ENCODE data around the gene GBE1.

Gene GBE1

GRCh38 chr3:81451611-81452010, 309.8 kb downstream of the GBE1 start:
- TF ChIP-seq TEAD4 (IDR thresholded peaks at IDR 0.05) (peak; percentile 72), USF1 (IDR thresholded peaks at IDR 0.05) (no peak), CEBPB (IDR thresholded peaks at IDR 0.05) (no peak), NFIC (IDR thresholded peaks at IDR 0.05) (peak; percentile 68), YY1 (IDR thresholded peaks at IDR 0.05; ENCODE audit: low read depth) (no peak), CREB1 (IDR thresholded peaks at IDR 0.05; ENCODE audit: low read depth) (no peak), EP300 (IDR thresholded peaks at IDR 0.05; ENCODE audit: borderline replicate concordance) (no peak), MAX (IDR thresholded peaks at IDR 0.05) (no peak), EGR1 (IDR thresholded peaks at IDR 0.05) (no peak), ZBTB7A (IDR thresholded peaks at IDR 0.05; ENCODE audit: low read depth) (no peak), TAF1 (IDR thresholded peaks at IDR 0.05; ENCODE audit: low read depth) (no peak), TCF12 (IDR thresholded peaks at IDR 0.05; ENCODE audit: low read depth) (no peak), FOXM1 (IDR thresholded peaks at IDR 0.05; ENCODE audit: borderline replicate concordance, low read depth) (no peak), RAD21 (IDR thresholded peaks at IDR 0.05; ENCODE audit: low read depth) (no peak)
- TF ChIP-seq, protein P1, sequence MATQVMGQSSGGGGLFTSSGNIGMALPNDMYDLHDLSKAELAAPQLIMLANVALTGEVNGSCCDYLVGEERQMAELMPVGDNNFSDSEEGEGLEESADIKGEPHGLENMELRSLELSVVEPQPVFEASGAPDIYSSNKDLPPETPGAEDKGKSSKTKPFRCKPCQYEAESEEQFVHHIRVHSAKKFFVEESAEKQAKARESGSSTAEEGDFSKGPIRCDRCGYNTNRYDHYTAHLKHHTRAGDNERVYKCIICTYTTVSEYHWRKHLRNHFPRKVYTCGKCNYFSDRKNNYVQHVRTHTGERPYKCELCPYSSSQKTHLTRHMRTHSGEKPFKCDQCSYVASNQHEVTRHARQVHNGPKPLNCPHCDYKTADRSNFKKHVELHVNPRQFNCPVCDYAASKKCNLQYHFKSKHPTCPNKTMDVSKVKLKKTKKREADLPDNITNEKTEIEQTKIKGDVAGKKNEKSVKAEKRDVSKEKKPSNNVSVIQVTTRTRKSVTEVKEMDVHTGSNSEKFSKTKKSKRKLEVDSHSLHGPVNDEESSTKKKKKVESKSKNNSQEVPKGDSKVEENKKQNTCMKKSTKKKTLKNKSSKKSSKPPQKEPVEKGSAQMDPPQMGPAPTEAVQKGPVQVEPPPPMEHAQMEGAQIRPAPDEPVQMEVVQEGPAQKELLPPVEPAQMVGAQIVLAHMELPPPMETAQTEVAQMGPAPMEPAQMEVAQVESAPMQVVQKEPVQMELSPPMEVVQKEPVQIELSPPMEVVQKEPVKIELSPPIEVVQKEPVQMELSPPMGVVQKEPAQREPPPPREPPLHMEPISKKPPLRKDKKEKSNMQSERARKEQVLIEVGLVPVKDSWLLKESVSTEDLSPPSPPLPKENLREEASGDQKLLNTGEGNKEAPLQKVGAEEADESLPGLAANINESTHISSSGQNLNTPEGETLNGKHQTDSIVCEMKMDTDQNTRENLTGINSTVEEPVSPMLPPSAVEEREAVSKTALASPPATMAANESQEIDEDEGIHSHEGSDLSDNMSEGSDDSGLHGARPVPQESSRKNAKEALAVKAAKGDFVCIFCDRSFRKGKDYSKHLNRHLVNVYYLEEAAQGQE (IDR thresholded peaks at IDR 0.05; ENCODE audit: low read depth): no peak

- TF ChIP-seq FOXM1 (IDR thresholded peaks at IDR 0.05; ENCODE audit: borderline replicate concordance, low read depth) (no peak), CEBPB (IDR thresholded peaks at IDR 0.05) (no peak)
Observed at GRCh38 chr3:81451140-81451539, 310.3 kb downstream of the GBE1 start.

DNA sequence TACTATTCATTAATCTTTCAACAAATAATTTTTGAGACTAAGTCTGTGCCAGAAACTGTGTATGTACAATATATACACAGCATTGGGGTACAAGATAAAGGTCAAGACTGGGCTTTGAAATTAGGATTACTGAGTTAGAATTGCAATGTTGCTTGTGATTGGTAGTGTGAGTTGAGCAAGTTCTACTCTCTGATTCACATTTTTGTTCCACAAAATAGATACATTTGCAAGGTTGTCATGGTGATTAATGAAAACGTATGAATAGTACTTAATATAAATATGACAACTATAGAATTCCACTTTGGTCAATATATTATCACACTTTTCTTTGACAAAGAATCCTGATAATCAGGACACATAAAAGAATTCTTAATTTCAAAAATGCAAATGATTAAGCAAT, 314.6 kb downstream of the GBE1 start:
- TF ChIP-seq TAF1 (IDR thresholded peaks at IDR 0.05; ENCODE audit: low read depth): no peak
- TF ChIP-seq, protein P1 (IDR thresholded peaks at IDR 0.05; ENCODE audit: low read depth): no peak
- no peak for TF ChIP-seq NFIC (IDR thresholded peaks at IDR 0.05)
- TF ChIP-seq ZBTB7A (IDR thresholded peaks at IDR 0.05; ENCODE audit: low read depth): no peak
- TF ChIP-seq MAX (IDR thresholded peaks at IDR 0.05): no peak
- no peak for TF ChIP-seq EGR1 (IDR thresholded peaks at IDR 0.05)
- no peak for TF ChIP-seq CEBPB (IDR thresholded peaks at IDR 0.05)
- no peak for TF ChIP-seq TEAD4 (IDR thresholded peaks at IDR 0.05)
- TF ChIP-seq TCF12 (IDR thresholded peaks at IDR 0.05; ENCODE audit: low read depth): no peak
- no peak for TF ChIP-seq EP300 (IDR thresholded peaks at IDR 0.05; ENCODE audit: borderline replicate concordance)
- TF ChIP-seq USF1 (IDR thresholded peaks at IDR 0.05): no peak

- TF ChIP-seq EP300 (IDR thresholded peaks at IDR 0.05; ENCODE audit: borderline replicate concordance) (no peak), TCF12 (IDR thresholded peaks at IDR 0.05; ENCODE audit: low read depth) (no peak), TAF1 (IDR thresholded peaks at IDR 0.05; ENCODE audit: low read depth) (no peak), CEBPB (IDR thresholded peaks at IDR 0.05) (no peak), FOXM1 (IDR thresholded peaks at IDR 0.05; ENCODE audit: borderline replicate concordance, low read depth) (no peak), YY1 (IDR thresholded peaks at IDR 0.05; ENCODE audit: low read depth) (no peak), USF1 (IDR thresholded peaks at IDR 0.05) (no peak), MAX (IDR thresholded peaks at IDR 0.05) (no peak), CREB1 (IDR thresholded peaks at IDR 0.05; ENCODE audit: low read depth) (no peak), ZBTB7A (IDR thresholded peaks at IDR 0.05; ENCODE audit: low read depth) (no peak), EGR1 (IDR thresholded peaks at IDR 0.05) (no peak), RAD21 (IDR thresholded peaks at IDR 0.05; ENCODE audit: low read depth) (no peak), TEAD4 (IDR thresholded peaks at IDR 0.05) (no peak), NFIC (IDR thresholded peaks at IDR 0.05) (no peak)
- TF ChIP-seq, protein P1 (IDR thresholded peaks at IDR 0.05; ENCODE audit: low read depth): no peak
Observed at GRCh38 chr3:81445712-81446111, 315.7 kb downstream of the GBE1 start.

Measured in Ishikawa (cell line).